ENCODE data around the gene MRTFA. TPM values are rescaled to one million over a fixed set of nuclear protein-coding genes. Genes with fewer than 3 reads are reported as not detected.

MRTFA gene
- polyA plus RNA-seq, 1 of the 3 experiments (the other 2 are of a cell fraction), result 5.8 TPM

DNA sequence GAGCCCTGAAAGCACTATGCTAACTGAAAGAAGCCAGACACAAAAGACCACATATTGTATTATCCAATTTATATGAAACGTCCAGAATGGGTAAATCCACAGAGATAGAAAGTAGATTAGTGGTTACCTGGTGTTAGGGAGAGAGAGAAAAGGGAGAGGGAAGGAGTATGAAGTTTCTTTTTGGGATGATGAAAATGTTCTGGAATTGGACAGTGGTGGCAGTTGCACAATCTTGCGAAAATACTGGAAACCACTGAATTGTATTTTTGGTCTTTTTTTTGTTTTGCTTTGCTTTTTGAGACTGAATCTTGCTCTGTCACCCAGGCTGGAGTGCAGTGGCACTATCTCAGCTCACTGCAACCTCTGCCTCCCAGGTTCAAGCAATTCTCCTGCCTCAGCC is 63.5 kb downstream of the MRTFA start:
- TF ChIP-seq RCOR1 (IDR thresholded peaks at IDR 0.05; ENCODE audit: low read length), result no peak
- TF ChIP-seq RXRA (IDR thresholded peaks at IDR 0.05; ENCODE audit: borderline replicate concordance, low read depth), result no peak
- no peak for TF ChIP-seq JUND (IDR thresholded peaks at IDR 0.05)
- TF ChIP-seq, protein P1, sequence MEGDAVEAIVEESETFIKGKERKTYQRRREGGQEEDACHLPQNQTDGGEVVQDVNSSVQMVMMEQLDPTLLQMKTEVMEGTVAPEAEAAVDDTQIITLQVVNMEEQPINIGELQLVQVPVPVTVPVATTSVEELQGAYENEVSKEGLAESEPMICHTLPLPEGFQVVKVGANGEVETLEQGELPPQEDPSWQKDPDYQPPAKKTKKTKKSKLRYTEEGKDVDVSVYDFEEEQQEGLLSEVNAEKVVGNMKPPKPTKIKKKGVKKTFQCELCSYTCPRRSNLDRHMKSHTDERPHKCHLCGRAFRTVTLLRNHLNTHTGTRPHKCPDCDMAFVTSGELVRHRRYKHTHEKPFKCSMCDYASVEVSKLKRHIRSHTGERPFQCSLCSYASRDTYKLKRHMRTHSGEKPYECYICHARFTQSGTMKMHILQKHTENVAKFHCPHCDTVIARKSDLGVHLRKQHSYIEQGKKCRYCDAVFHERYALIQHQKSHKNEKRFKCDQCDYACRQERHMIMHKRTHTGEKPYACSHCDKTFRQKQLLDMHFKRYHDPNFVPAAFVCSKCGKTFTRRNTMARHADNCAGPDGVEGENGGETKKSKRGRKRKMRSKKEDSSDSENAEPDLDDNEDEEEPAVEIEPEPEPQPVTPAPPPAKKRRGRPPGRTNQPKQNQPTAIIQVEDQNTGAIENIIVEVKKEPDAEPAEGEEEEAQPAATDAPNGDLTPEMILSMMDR (IDR thresholded peaks at IDR 0.05), result no peak
- no peak for TF ChIP-seq TEAD4 (IDR thresholded peaks at IDR 0.05; ENCODE audit: borderline replicate concordance, insufficient read depth)
- no peak for TF ChIP-seq EP300 (IDR thresholded peaks at IDR 0.05; ENCODE audit: borderline replicate concordance in 1 of 2, low read depth in 1 of 2, low read length in 1 of 2)
- no peak for TF ChIP-seq RFX5 (IDR thresholded peaks at IDR 0.05; ENCODE audit: low read length)
- TF ChIP-seq MXI1 (IDR thresholded peaks at IDR 0.05; ENCODE audit: low read depth, low read length), result no peak
- TF ChIP-seq FOXJ3 (CRISPR knock-in tag; IDR thresholded peaks at IDR 0.05), result no peak
- no peak for TF ChIP-seq NRF1 (IDR thresholded peaks at IDR 0.05; ENCODE audit: low read depth, low read length)
- no peak for TF ChIP-seq CHD2 (IDR thresholded peaks at IDR 0.05; ENCODE audit: low read length, partially characterized antibody)
- TF ChIP-seq FOSL2 (IDR thresholded peaks at IDR 0.05; ENCODE audit: borderline replicate concordance, low read depth), result no peak
- TF ChIP-seq SMC3 (IDR thresholded peaks at IDR 0.05; ENCODE audit: low read depth, low read length), result no peak
- no peak for TF ChIP-seq RAD21 (IDR thresholded peaks at IDR 0.05; ENCODE audit: low read length)
- 0 out of 2 replicates have a peak, but pooled peaks cover under 1% of the 10 kb centered on the region for H4K20me1 ChIP-seq (ENCODE audit: insufficient read depth)
- no peak overlapping the region for H2AFZ ChIP-seq (ENCODE audit: low read depth)
- POLR2A ChIA-PET, result no interaction called here
- 66% methylated on average over 2 of the region's 2 CpGs for WGBS (ENCODE audit: low lambda C conversion rate)
- no peaks in the 10 kb centered on the region for H3K9me2 ChIP-seq
- no peak for DNase-seq
- H3K4me3 ChIP-seq (ENCODE audit: low read depth in 2 of 2, low read length in 1 of 2), result no peak overlapping the region
- no peaks in the 10 kb centered on the region for H3F3A ChIP-seq (replicated peaks; ENCODE audit: insufficient read depth)
- H3K27me3 ChIP-seq (ENCODE audit: insufficient read depth), result no peaks in the 10 kb centered on the region
- H3K36me3 ChIP-seq (replicated peaks in 1 of 2; ENCODE audit: control insufficient read depth in 1 of 2, insufficient read depth in 2 of 2, low read length in 1 of 2), result no peaks in the 10 kb centered on the region
- CTCF ChIA-PET, result no interaction called here
- peaks cover 74% of the 10 kb centered on the region for H3K79me2 ChIP-seq (ENCODE audit: insufficient read depth)
- no peaks in the 10 kb centered on the region; a peak in 1 of 4 replicates for H3K4me1 ChIP-seq (ENCODE audit: control insufficient read depth in 1 of 2, insufficient read depth in 2 of 2, low read depth in 1 of 2, low read length in 1 of 2)
- H3K27ac ChIP-seq (ENCODE audit: low read depth in 2 of 2, low read length in 1 of 2), result no peak overlapping the region
- H3K9me3 ChIP-seq, result no peaks in the 10 kb centered on the region
- no peak overlapping the region for H3K4me2 ChIP-seq
- no peak overlapping the region for H3K9ac ChIP-seq

DNA sequence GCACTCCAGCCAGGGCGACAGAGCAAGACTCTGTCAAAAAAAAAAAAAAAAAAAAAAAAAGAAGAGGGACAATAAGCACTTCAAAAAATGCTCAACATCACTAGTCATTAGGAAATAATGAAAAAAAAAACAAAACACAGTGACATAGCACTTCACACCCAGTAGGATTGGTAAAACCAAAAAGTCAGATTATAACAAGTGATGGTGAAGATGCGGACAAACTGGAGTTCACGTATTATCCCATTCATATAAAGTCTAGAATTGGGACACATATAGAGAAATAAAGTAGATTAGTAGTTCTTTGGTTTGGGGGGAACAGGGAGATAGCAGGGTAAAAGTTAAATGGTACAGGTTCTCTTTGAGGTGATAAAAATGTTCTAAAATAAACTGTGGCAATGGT is 64.6 kb downstream of the MRTFA start:
- ChIA-PET CTCF (no interaction called here), POLR2A (no interaction called here)
- WGBS (ENCODE audit: low lambda C conversion rate), result 97% methylated on average over 3 of the region's 3 CpGs

More for the DNA sequence above, 64.6 kb downstream of the MRTFA start:
- H3K36me3 ChIP-seq (replicated peaks in 1 of 2; ENCODE audit: control insufficient read depth in 1 of 2, insufficient read depth in 2 of 2, low read length in 1 of 2), result no peaks in the 10 kb centered on the region
- no peak overlapping the region for H2AFZ ChIP-seq (ENCODE audit: low read depth)
- no peaks in the 10 kb centered on the region for H3K9me2 ChIP-seq
- no peak overlapping the region for H3K4me3 ChIP-seq (ENCODE audit: low read depth in 2 of 2, low read length in 1 of 2)
- no peaks in the 10 kb centered on the region for H3K9me3 ChIP-seq
- no peaks in the 10 kb centered on the region; a peak in 2 of 4 replicates for H3K4me1 ChIP-seq (ENCODE audit: control insufficient read depth in 1 of 2, insufficient read depth in 2 of 2, low read depth in 1 of 2, low read length in 1 of 2)
- H3F3A ChIP-seq (replicated peaks; ENCODE audit: insufficient read depth), result no peaks in the 10 kb centered on the region
- H3K4me2 ChIP-seq, result no peak overlapping the region
- 0 out of 2 replicates have a peak, but pooled peaks cover 5% of the 10 kb centered on the region for H4K20me1 ChIP-seq (ENCODE audit: insufficient read depth)
- H3K27ac ChIP-seq (ENCODE audit: low read depth in 2 of 2, low read length in 1 of 2), result no peak overlapping the region
- no peak overlapping the region for H3K9ac ChIP-seq
- H3K79me2 ChIP-seq (ENCODE audit: insufficient read depth), result peaks cover 71% of the 10 kb centered on the region
- no peak for DNase-seq
- no peak for TF ChIP-seq YY1 (IDR thresholded peaks at IDR 0.05; ENCODE audit: low read depth)
- no peak for TF ChIP-seq ELF1 (IDR thresholded peaks at IDR 0.05)
- TF ChIP-seq, protein P2, sequence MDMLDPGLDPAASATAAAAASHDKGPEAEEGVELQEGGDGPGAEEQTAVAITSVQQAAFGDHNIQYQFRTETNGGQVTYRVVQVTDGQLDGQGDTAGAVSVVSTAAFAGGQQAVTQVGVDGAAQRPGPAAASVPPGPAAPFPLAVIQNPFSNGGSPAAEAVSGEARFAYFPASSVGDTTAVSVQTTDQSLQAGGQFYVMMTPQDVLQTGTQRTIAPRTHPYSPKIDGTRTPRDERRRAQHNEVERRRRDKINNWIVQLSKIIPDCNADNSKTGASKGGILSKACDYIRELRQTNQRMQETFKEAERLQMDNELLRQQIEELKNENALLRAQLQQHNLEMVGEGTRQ (IDR thresholded peaks at IDR 0.05; ENCODE audit: borderline replicate concordance, low read depth, low read length), result no peak
- no peaks in the 10 kb centered on the region for H3K27me3 ChIP-seq (ENCODE audit: insufficient read depth)

All from SK-N-SH (cell line).